Natural killer cell (primary cell): ENCODE results near the gene MASP2. TPM values are rescaled to one million over a fixed set of nuclear protein-coding genes. Genes with fewer than 3 reads are reported as not detected.

ENCODE experiments used
- ATAC-seq, 3 donors: fragments of 150-1000 bp in 2 of 3; fragments of 200-7000 bp in 1 of 3; cut with Tn5 transposase; 1 replicate in 1 of 3; 2 replicates in 2 of 3; pipeline ENCODE4 v1.10.0; 2021; ENCODE audit warnings: mild to moderate bottlenecking in 2 of 3, moderate library complexity in 2 of 3
- DNase-seq, 2 donors: peaks; one replicate each; pipeline versions ENCODE4 v3.0.0 to v3.0.0-alpha.2; 2013 to 2021; ENCODE audit warnings: mixed read lengths in 1 of 2
- H3K27ac ChIP-seq: one replicate; pipeline ENCODE4 v1.5.1; 2013; ENCODE audit warnings: mild to moderate bottlenecking, low read length
- H3K27me3 ChIP-seq: one replicate; pipeline ENCODE4 v1.6.1; 2013; ENCODE audit warnings: low read length; ENCODE audit not compliant: control insufficient read depth, insufficient read depth
- H3K36me3 ChIP-seq: one replicate; pipeline ENCODE4 v1.6.1; 2013; ENCODE audit warnings: low read length; ENCODE audit not compliant: control insufficient read depth, insufficient read depth
- H3K4me1 ChIP-seq: one replicate; pipeline ENCODE4 v1.6.1; 2013; ENCODE audit warnings: low read length; ENCODE audit not compliant: control insufficient read depth, insufficient read depth
- H3K4me3 ChIP-seq: one replicate; pipeline ENCODE4 v1.5.1; 2013; ENCODE audit warnings: low read length
- H3K9me3 ChIP-seq: one replicate; pipeline ENCODE4 v1.6.1; 2013; ENCODE audit warnings: low read length; ENCODE audit not compliant: control insufficient read depth, insufficient read depth
- H3K27ac Mint-ChIP-seq, 2 donors: one replicate each; pipeline ENCODE4 v1.8.0; 2022; ENCODE audit warnings: mild to moderate bottlenecking in 2 of 2, mixed read lengths in 2 of 2, moderate library complexity in 1 of 2
- H3K27me3 Mint-ChIP-seq, 2 donors: one replicate each; pipeline ENCODE4 v1.8.0; 2022; ENCODE audit warnings: low read depth in 2 of 2, mixed read lengths in 2 of 2
- H3K36me3 Mint-ChIP-seq: one replicate; pipeline ENCODE4 v1.8.0; 2022; ENCODE audit warnings: mixed read lengths
- H3K4me1 Mint-ChIP-seq, 2 donors: one replicate each; pipeline ENCODE4 v1.8.0; 2022; ENCODE audit warnings: mixed read lengths in 2 of 2
- H3K4me3 Mint-ChIP-seq: one replicate; pipeline ENCODE4 v1.8.0; 2022; ENCODE audit warnings: mild to moderate bottlenecking, moderate library complexity, mixed read lengths
- H3K9me3 Mint-ChIP-seq, 2 donors: one replicate each; pipeline ENCODE4 v1.8.0; 2022; ENCODE audit warnings: mixed read lengths in 2 of 2
- CTCF ChIP-seq: fragments of 200-600 bp; IDR thresholded peaks from one replicate; pipeline ENCODE4 v1.8.0; 2022; ENCODE audit warnings: antibody characterized with exemption
- WGBS: methylation state at CpG from one replicate; pipeline ENCODE4 v1.1.7; 2013; ENCODE audit warnings: missing lambda C conversion rate; ENCODE audit not compliant: insufficient coverage; 5-methylcytosine and 5-hydroxymethylcytosine counted together
- intact Hi-C: fragments of 100-400 bp; cut with micrococcal nuclease; formaldehyde crosslinking; loops from one replicate; pipeline ENCODE4 v1.14.2; 2022
- total RNA-seq, 4 donors: library from RNA; stranded (reverse); fragments of 120-200 nt in 1 of 4; gene quantifications; one replicate each; pipeline versions ENCODE4 v1.2.3 to v1.2.4, GENCODE V29; 2013 to 2022

Gene MASP2
- total RNA-seq, 3 donors from 2014 or later (not counting 1 experiment from before 2014, with no cell fraction given), result 0.16 to 0.20 TPM; not detected in 1

DNA sequence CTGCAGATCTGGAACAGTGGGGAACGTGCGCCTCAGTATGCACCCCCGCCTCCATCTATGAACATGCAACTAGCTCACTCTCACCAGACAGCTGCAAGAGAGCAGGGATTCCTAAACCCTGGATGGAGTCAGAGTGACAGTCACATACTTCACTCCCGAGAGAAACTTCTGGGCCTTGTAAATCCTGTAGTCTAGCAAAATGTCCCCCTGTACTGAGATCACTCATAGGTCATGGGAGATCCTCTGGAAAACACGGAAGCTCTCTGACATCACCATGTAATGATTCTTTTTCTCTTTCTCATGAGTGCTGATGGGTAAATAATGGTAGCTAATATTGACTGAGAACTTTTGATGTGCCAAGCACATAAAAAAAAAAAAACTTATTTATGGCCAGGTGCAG lies 57.9 kb downstream of the MASP2 start:
- H3K36me3 Mint-ChIP-seq, result no peaks in the 10 kb centered on the region
- no peak overlapping the region for H3K4me3 ChIP-seq

DNA sequence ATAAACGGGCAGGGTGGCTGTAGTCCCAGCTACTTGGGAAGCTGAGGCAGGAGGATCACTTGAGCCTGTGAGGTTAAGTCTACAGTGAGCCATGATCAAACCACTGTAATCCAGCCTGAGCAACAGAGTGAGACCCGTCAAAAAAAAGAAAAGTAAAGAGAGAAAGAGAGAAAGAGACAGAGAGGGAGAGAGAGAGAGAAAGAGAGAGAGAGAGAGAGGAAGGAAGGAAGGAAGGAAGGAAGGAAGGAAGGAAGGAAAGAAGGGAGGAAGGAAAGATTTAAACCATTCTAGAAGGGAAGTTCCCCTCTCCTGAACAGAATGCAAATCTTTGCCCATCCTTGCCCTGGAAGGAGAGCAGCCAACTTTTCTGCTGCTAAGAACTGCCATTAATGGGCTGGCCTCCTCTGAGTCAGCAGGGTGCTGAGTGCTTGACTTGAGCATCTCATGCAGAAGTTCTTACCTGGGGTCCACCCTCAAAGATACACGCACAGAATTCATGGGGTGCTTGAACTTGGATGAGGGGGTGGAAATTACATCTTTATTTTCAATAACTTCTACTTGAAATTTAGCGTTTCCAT lies 59.1 kb downstream of the MASP2 start:
- Histone ChIP-seq H3K27me3 (no peaks in the 10 kb centered on the region), H3K4me3 (no peak overlapping the region), H3K4me1 (no peaks in the 10 kb centered on the region), H3K36me3 (no peaks in the 10 kb centered on the region), H3K27ac (no peak overlapping the region), H3K9me3 (no peaks in the 10 kb centered on the region)
- no peak for TF ChIP-seq CTCF
- H3K27ac Mint-ChIP-seq, result no peak overlapping the region
- no peak overlapping the region for H3K4me3 Mint-ChIP-seq
- intact Hi-C loops, result no loop called here
- H3K4me1 Mint-ChIP-seq, result no peaks in the 10 kb centered on the region
- 78% methylated on average over 3 of the region's 4 CpGs for WGBS
- ATAC-seq, result no peak
- peaks cover 0 to 5% of the 10 kb centered on the region in 2 donors for H3K27me3 Mint-ChIP-seq
- no peak for DNase-seq
- no peaks in the 10 kb centered on the region for H3K36me3 Mint-ChIP-seq
- no peaks in the 10 kb centered on the region for H3K9me3 Mint-ChIP-seq

More for the DNA sequence above, 57.9 kb downstream of the MASP2 start:
- Mint-ChIP-seq H3K4me1 (no peaks in the 10 kb centered on the region), H3K27me3 (peaks cover 0 to 5% of the 10 kb centered on the region in 2 donors), H3K27ac (no peak overlapping the region), H3K4me3 (no peak overlapping the region), H3K9me3 (no peaks in the 10 kb centered on the region)
- no peak overlapping the region for H3K27ac ChIP-seq
- WGBS, result 94% methylated on average over 4 of the region's 5 CpGs
- ATAC-seq (no peak), DNase-seq (no peak)
- no peak for TF ChIP-seq CTCF
- no peaks in the 10 kb centered on the region for H3K9me3 ChIP-seq
- intact Hi-C loops, result no loop called here
- H3K27me3 ChIP-seq, result no peaks in the 10 kb centered on the region
- H3K4me1 ChIP-seq, result no peaks in the 10 kb centered on the region
- no peaks in the 10 kb centered on the region for H3K36me3 ChIP-seq

DNA sequence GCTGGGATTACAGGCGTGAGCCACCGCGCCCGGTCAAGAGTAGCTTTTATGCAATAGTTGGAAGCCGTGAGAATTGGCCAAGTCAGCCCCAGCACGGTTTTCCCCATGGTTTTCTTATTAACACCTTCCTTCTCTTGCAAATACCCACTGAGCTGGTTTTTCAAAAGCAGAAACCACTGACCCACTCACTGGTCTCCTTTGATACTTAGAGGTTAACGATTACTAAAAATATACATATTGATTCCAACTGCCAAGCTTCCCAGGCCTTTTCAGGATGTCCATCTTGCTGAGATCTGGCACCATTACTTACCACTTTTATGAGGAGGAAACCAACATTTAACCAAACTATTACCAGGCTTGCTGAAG lies 60.5 kb downstream of the MASP2 start:
- no peak for TF ChIP-seq CTCF
- no peak overlapping the region for H3K27ac ChIP-seq
- no peaks in the 10 kb centered on the region for H3K4me1 ChIP-seq
- no peaks in the 10 kb centered on the region for H3K36me3 Mint-ChIP-seq
- no peak overlapping the region for H3K4me3 ChIP-seq
- ATAC-seq (no peak), DNase-seq (no peak)
- H3K4me3 Mint-ChIP-seq, result no peak overlapping the region
- no peaks in the 10 kb centered on the region for H3K9me3 Mint-ChIP-seq
- intact Hi-C loops, result no loop called here
- H3K27me3 Mint-ChIP-seq, result peaks cover 3 to 6% of the 10 kb centered on the region in 2 donors
- H3K4me1 Mint-ChIP-seq, result no peaks in the 10 kb centered on the region
- H3K36me3 ChIP-seq, result no peaks in the 10 kb centered on the region
- H3K9me3 ChIP-seq, result no peaks in the 10 kb centered on the region
- no peak overlapping the region for H3K27ac Mint-ChIP-seq
- 80% methylated on average over 7 of the region's 7 CpGs for whole genome bisulfite sequencing
- H3K27me3 ChIP-seq, result no peaks in the 10 kb centered on the region
